Neutrophil (primary cell): Measurements from ENCODE around the gene ADH5.

Experiments
- H3K27ac ChIP-seq: fragments of 200-600 bp; sonication (generic); 2 replicates; pipeline ENCODE4 v1.5.1; 2016; ENCODE audit warnings: mild to moderate bottlenecking, moderate library complexity
- H3K27me3 ChIP-seq: fragments of 200-600 bp; sonication (generic); 2 replicates; pipeline ENCODE4 v1.6.0; 2016; ENCODE audit warnings: mild to moderate bottlenecking
- H3K36me3 ChIP-seq: fragments of 200-600 bp; sonication (generic); 2 replicates; pipeline ENCODE4 v1.5.1; 2017
- H3K4me1 ChIP-seq, 2 experiments: fragments of 200-600 bp in 1 of 2; sonication (generic) in 1 of 2; 1 replicate in 1 of 2; 2 replicates in 1 of 2; pipeline versions ENCODE4 v1.5.1 to v1.6.1; 2013 to 2016; ENCODE audit warnings: low read depth in 1 of 2, low read length in 1 of 2, mild to moderate bottlenecking in 1 of 2, moderate library complexity in 1 of 2; ENCODE audit not compliant: control insufficient read depth in 1 of 2, insufficient read depth in 1 of 2
- H3K4me3 ChIP-seq, 2 experiments: fragments of 200-600 bp in 1 of 2; sonication (generic) in 1 of 2; 1 replicate in 1 of 2; 2 replicates in 1 of 2; pipeline ENCODE4 v1.5.1; 2013 to 2016; ENCODE audit warnings: low read depth in 1 of 2, low read length in 1 of 2, mild to moderate bottlenecking in 1 of 2, moderate library complexity in 1 of 2
- H3K9me3 ChIP-seq: fragments of 200-600 bp; sonication (generic); 2 replicates; pipeline ENCODE4 v1.5.1; 2016
- TF ChIP-seq, protein P1 (sequence below): fragments of 200-600 bp; sonication (generic); IDR thresholded peaks from 2 replicates; pipeline ENCODE4 v1.5.1; 2016; ENCODE audit warnings: antibody characterized with exemption

ADH5 gene

DNA sequence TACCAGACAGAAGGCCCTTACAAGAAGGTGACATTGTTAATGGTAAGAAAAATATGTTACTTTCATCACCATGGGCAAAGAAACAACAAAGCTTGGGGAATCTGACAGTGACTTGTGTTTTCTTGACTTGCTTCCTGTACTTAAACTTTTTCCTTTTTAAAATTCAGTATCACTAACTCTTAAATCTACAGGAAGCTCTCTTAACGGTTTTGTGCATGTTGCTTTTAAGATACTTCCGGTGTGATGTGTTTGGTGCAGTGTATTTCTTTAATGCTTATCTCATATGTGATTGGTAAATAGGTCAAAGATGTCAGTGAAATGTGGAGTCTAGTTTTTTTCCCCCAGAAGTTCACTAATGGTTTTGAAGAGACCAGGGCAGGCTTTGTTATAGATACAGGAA lies 45.2 kb downstream of the ADH5 start:
- Histone ChIP-seq H3K27ac (no peak overlapping the region), H3K27me3 (no peaks in the 10 kb centered on the region), H3K4me1 (no peaks in the 10 kb centered on the region), H3K9me3 (peaks cover 5% of the 10 kb centered on the region), H3K4me3 (no peak overlapping the region), H3K36me3 (peaks cover 6% of the 10 kb centered on the region)
- TF ChIP-seq, protein P1, sequence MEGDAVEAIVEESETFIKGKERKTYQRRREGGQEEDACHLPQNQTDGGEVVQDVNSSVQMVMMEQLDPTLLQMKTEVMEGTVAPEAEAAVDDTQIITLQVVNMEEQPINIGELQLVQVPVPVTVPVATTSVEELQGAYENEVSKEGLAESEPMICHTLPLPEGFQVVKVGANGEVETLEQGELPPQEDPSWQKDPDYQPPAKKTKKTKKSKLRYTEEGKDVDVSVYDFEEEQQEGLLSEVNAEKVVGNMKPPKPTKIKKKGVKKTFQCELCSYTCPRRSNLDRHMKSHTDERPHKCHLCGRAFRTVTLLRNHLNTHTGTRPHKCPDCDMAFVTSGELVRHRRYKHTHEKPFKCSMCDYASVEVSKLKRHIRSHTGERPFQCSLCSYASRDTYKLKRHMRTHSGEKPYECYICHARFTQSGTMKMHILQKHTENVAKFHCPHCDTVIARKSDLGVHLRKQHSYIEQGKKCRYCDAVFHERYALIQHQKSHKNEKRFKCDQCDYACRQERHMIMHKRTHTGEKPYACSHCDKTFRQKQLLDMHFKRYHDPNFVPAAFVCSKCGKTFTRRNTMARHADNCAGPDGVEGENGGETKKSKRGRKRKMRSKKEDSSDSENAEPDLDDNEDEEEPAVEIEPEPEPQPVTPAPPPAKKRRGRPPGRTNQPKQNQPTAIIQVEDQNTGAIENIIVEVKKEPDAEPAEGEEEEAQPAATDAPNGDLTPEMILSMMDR = no peak

DNA sequence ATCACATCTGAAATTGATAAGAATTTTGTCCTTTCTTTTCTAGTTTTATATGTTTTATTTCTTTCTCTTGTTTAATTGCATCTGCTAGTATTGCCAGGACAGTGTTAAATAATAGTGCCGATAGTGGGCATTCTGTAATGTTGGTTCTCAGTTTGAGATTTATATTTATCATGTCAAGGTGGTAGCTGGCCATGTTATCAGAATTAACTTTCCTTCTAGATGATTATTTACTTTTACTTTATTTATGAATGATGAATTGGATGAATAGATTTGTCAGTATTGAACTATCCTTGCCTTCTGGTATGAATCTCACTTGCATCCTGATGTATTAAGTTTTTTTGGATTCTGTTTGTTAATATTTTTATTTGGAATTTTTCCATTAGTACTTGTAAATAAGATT lies 50.4 kb downstream of the ADH5 start:
- no peaks in the 10 kb centered on the region for H3K27me3 ChIP-seq
- TF ChIP-seq, protein P1 = no peak
- H3K36me3 ChIP-seq = peaks cover 6% of the 10 kb centered on the region
- no peak overlapping the region for H3K4me3 ChIP-seq
- no peak overlapping the region for H3K27ac ChIP-seq
- H3K9me3 ChIP-seq = peaks cover 9% of the 10 kb centered on the region
- H3K4me1 ChIP-seq = no peaks in the 10 kb centered on the region

DNA sequence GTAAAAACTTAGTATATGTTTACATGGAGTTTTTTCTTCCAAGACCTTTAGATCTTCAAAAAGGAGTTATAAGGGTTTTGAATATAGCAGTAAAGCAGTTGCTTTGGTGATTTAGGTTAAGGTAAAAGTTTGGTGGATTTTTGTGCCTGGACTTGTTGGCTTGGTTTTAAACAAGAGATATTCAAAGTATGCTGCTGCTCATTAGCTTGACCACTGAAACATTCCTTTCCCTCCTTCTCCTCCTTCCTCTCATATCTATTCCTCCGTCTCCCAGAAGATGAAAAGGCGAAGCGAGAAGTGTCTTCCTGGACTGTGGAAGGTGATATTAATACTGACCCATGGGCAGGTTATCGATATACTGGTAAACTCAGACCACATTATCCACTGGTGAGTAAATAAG lies 54.6 kb downstream of the ADH5 start:
- no peak overlapping the region for H3K4me3 ChIP-seq
- no peaks in the 10 kb centered on the region for H3K4me1 ChIP-seq
- H3K27ac ChIP-seq = no peak overlapping the region
- TF ChIP-seq, protein P1 = no peak
- no peaks in the 10 kb centered on the region for H3K27me3 ChIP-seq
- H3K36me3 ChIP-seq = no peaks in the 10 kb centered on the region
- H3K9me3 ChIP-seq = peaks cover 9% of the 10 kb centered on the region

DNA sequence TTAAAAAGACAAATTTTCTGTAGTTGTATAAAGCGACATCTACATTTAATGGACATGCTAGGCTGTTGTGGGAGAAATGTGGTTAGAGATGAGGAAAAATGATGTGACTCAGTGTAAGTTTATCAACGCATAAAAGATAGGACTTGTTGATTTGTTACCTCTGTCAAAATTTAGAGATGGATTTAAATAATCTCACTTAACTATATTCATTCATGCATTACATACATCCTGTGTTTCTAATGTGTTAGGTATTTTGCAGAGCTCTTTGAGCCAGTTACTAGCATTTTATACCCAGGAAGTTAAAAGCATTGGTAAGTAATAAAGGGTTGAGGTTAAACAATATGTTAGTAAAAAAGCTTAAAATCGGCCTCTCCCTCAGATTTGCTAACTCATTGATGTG lies 58.7 kb downstream of the ADH5 start:
- Histone ChIP-seq H3K4me1 (no peaks in the 10 kb centered on the region), H3K9me3 (no peaks in the 10 kb centered on the region), H3K27me3 (no peaks in the 10 kb centered on the region), H3K4me3 (no peak overlapping the region), H3K27ac (no peak overlapping the region), H3K36me3 (no peaks in the 10 kb centered on the region)
- TF ChIP-seq, protein P1 = no peak

DNA sequence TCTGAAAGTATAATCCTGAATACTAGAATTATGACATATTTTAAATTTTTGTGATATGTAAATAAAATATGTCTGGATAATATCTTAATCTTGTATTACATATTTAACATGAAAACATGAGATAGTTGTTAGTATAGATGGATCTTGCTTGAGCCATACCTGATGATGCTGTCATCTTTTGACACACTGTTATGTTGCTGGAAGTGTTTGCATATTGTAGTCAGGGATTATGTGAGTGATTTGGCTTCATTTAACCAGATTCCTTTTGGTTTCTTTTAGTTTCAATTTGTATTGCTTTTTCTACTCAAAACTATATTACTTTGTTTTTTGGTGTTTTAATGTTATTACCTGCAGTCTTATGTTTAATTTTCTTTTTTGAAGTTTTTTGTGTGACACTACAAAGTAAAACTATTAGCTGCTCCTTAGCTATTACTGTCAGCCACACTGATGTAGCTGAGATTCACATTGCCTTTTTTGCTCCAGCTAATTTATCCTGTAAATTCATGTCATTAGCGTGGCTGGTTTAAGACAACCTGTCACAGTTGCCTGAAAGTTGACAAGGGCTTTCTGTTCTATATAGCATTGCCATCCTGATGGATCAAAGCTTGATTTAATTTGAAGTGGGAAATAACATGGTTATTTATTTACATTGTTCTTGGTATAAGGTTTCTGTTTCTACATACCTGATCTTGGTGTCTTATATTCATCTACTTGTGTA lies 59.4 kb downstream of the ADH5 start:
- H3K9me3 ChIP-seq = no peaks in the 10 kb centered on the region
- H3K4me3 ChIP-seq = no peak overlapping the region
- no peaks in the 10 kb centered on the region for H3K36me3 ChIP-seq
- TF ChIP-seq, protein P1 = no peak
- no peaks in the 10 kb centered on the region for H3K4me1 ChIP-seq
- H3K27me3 ChIP-seq = no peaks in the 10 kb centered on the region
- H3K27ac ChIP-seq = no peak overlapping the region
